ENCODE measurements around the gene TULP4. TPM values are rescaled to one million over a fixed set of nuclear protein-coding genes. Genes with fewer than 3 reads are reported as not detected.

Gene TULP4
- polyA plus RNA-seq, 3 donors = 6.5 to 10.6 (median 7.9) TPM

GRCh38 chr6:158557927-158558326 is 245.7 kb downstream of the TULP4 start:
- TF ChIP-seq, protein P1, sequence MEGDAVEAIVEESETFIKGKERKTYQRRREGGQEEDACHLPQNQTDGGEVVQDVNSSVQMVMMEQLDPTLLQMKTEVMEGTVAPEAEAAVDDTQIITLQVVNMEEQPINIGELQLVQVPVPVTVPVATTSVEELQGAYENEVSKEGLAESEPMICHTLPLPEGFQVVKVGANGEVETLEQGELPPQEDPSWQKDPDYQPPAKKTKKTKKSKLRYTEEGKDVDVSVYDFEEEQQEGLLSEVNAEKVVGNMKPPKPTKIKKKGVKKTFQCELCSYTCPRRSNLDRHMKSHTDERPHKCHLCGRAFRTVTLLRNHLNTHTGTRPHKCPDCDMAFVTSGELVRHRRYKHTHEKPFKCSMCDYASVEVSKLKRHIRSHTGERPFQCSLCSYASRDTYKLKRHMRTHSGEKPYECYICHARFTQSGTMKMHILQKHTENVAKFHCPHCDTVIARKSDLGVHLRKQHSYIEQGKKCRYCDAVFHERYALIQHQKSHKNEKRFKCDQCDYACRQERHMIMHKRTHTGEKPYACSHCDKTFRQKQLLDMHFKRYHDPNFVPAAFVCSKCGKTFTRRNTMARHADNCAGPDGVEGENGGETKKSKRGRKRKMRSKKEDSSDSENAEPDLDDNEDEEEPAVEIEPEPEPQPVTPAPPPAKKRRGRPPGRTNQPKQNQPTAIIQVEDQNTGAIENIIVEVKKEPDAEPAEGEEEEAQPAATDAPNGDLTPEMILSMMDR (IDR thresholded peaks at IDR 0.05) = no peak
- no peaks in the 10 kb centered on the region for H3K27me3 ChIP-seq (ENCODE audit: control insufficient read depth in 2 of 2, insufficient read depth in 2 of 2, low read length in 2 of 2)
- Mint-ChIP-seq H3K9me3 (no peaks in the 10 kb centered on the region), H3K27ac (no peak overlapping the region), H3K36me3 (peaks cover 0 to 11% of the 10 kb centered on the region in 2 donors), H3K4me1 (peaks cover 25% of the 10 kb centered on the region), H3K27me3 (ENCODE audit: low read depth in 3 of 3) (peaks cover 3% of the 10 kb centered on the region in 3 donors), H3K4me3 (no peak overlapping the region)
- peaks cover 17 to 27% of the 10 kb centered on the region in 2 donors for H3K4me1 ChIP-seq (ENCODE audit: control insufficient read depth in 1 of 2, insufficient read depth in 2 of 2, low read length in 2 of 2)
- no peak overlapping the region for H3K4me2 ChIP-seq (replicated peaks; ENCODE audit: extremely low read depth, low read length, poor library complexity, severe bottlenecking)
- DNase-seq = no peak
- H3K79me2 ChIP-seq (ENCODE audit: insufficient read depth, low read length) = peaks cover 25% of the 10 kb centered on the region
- H3K27ac ChIP-seq (ENCODE audit: low read depth in 1 of 2, low read length in 2 of 2) = no peak overlapping the region
- H3K9ac ChIP-seq (ENCODE audit: insufficient read depth, low read length, poor library complexity, severe bottlenecking) = no peak overlapping the region
- 98% methylated on average over 5 of the region's 5 CpGs for WGBS (ENCODE audit: insufficient coverage)
- no peak overlapping the region for H3K4me3 ChIP-seq (replicated peaks in 1 of 3; ENCODE audit: low read depth in 2 of 3, low read length in 3 of 3)
- H2AFZ ChIP-seq (ENCODE audit: insufficient read depth, low read depth, low read length, poor library complexity, severe bottlenecking) = peak overlapping the region; percentile 96
- intact Hi-C loops (cut with micrococcal nuclease) = loop anchor here (5.0 to 10.0 kb wide), 2 partner anchors 326 to 333 kb away; no protein-coding TSS in a partner anchor
- peaks cover 22% of the 10 kb centered on the region for H4K20me1 ChIP-seq (ENCODE audit: insufficient read depth, low read length)
- no peaks in the 10 kb centered on the region for H3K9me3 ChIP-seq (replicated peaks in 1 of 2; ENCODE audit: control insufficient read depth in 1 of 2, insufficient read depth in 1 of 2, low read length in 2 of 2)
- H3K36me3 ChIP-seq (replicated peaks in 1 of 2; ENCODE audit: control insufficient read depth in 1 of 2, insufficient read depth in 2 of 2, low read length in 2 of 2) = no peaks in the 10 kb centered on the region

- H3K4me1 ChIP-seq (ENCODE audit: control insufficient read depth in 1 of 2, insufficient read depth in 2 of 2, low read length in 2 of 2) = peaks cover 17 to 33% of the 10 kb centered on the region in 2 donors
- no peak overlapping the region for H3K9ac ChIP-seq (ENCODE audit: insufficient read depth, low read length, poor library complexity, severe bottlenecking)
- WGBS (ENCODE audit: insufficient coverage) = 96% methylated on average over 8 of the region's 14 CpGs
- H3K27ac ChIP-seq (ENCODE audit: low read depth in 1 of 2, low read length in 2 of 2) = peak overlapping the region in 1 of 2 donors; percentile 91
- H3K4me3 ChIP-seq (replicated peaks in 1 of 3; ENCODE audit: low read depth in 2 of 3, low read length in 3 of 3) = peak overlapping the region in 1 of 3 experiments; percentile 88
- H3K79me2 ChIP-seq (ENCODE audit: insufficient read depth, low read length) = peaks cover 32% of the 10 kb centered on the region
- TF ChIP-seq, protein P1 (IDR thresholded peaks at IDR 0.05) = no peak
- peak overlapping the region; percentile 96 for H2AFZ ChIP-seq (ENCODE audit: insufficient read depth, low read depth, low read length, poor library complexity, severe bottlenecking)
- no peaks in the 10 kb centered on the region for H3K9me3 Mint-ChIP-seq
- peaks cover 0 to 11% of the 10 kb centered on the region in 2 donors for H3K36me3 Mint-ChIP-seq
- no peaks in the 10 kb centered on the region for H3K36me3 ChIP-seq (replicated peaks in 1 of 2; ENCODE audit: control insufficient read depth in 1 of 2, insufficient read depth in 2 of 2, low read length in 2 of 2)
- H3K4me2 ChIP-seq (replicated peaks; ENCODE audit: extremely low read depth, low read length, poor library complexity, severe bottlenecking) = peak overlapping the region; percentile 93
- peaks cover 29% of the 10 kb centered on the region for H3K4me1 Mint-ChIP-seq
- peak overlapping the region; percentile 70 to 73 for H3K4me3 Mint-ChIP-seq
- peak overlapping the region in 4 of 7 donors; percentile 64 to 80 (median 67) for H3K27ac Mint-ChIP-seq
- no peaks in the 10 kb centered on the region for H3K27me3 ChIP-seq (ENCODE audit: control insufficient read depth in 2 of 2, insufficient read depth in 2 of 2, low read length in 2 of 2)
- no peaks in the 10 kb centered on the region for H3K9me3 ChIP-seq (replicated peaks in 1 of 2; ENCODE audit: control insufficient read depth in 1 of 2, insufficient read depth in 1 of 2, low read length in 2 of 2)
- DNase-seq = no peak
- intact Hi-C loops (cut with micrococcal nuclease) = loop anchor here (5.0 to 10.0 kb wide), 2 partner anchors 326 to 334 kb away; no protein-coding TSS in a partner anchor
- H3K27me3 Mint-ChIP-seq (ENCODE audit: low read depth in 3 of 3) = peaks cover 2 to 3% (median 3%) of the 10 kb centered on the region in 3 donors
- H4K20me1 ChIP-seq (ENCODE audit: insufficient read depth, low read length) = peaks cover 27% of the 10 kb centered on the region
These were observed 246.4 kb downstream of the TULP4 start for GRCh38 chr6:158558415-158559306.
